ENCODE results near the gene CREB3L2. TPM values are rescaled to one million over a fixed set of nuclear protein-coding genes. Genes with fewer than 3 reads are reported as not detected.

CREB3L2 gene
- total and polyA plus RNA-seq, 12 donors: 11.4 to 169 (median 63.1) TPM

DNA sequence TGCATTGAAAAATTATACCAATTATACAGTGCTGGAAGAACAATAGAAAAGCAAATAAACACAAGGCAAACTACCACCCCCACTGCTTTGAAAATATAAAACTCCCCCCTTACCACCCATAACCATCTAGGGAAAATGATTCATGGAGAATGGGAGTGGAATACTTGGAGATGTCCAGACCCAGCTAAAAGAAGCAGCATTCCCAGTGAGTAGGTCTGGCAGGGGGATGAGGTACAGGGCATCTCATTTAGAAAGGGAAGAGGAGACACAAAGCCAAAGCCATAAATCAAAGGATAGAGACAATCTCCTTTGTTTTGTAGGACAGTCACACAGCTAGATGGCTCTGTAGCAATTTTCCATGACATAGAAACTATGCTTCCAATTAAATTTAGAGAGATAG lies 119.1 kb downstream of the CREB3L2 start:
- Histone ChIP-seq H3K36me3 (replicated peaks in 1 of 2) (peaks cover 0 to 73% of the 10 kb centered on the region in 2 donors), H3K27me3 (no peaks in the 10 kb centered on the region), H3K4me1 (replicated peaks in 1 of 2) (peaks cover 0 to 9% of the 10 kb centered on the region in 2 donors), H3K9me3 (replicated peaks in 1 of 3) (no peaks in the 10 kb centered on the region), H3K4me3 (no peak overlapping the region), H3K27ac (peak overlapping the region in 4 of 5 donors; percentile 21 to 83 (median 58))
- TF ChIP-seq, protein P1, sequence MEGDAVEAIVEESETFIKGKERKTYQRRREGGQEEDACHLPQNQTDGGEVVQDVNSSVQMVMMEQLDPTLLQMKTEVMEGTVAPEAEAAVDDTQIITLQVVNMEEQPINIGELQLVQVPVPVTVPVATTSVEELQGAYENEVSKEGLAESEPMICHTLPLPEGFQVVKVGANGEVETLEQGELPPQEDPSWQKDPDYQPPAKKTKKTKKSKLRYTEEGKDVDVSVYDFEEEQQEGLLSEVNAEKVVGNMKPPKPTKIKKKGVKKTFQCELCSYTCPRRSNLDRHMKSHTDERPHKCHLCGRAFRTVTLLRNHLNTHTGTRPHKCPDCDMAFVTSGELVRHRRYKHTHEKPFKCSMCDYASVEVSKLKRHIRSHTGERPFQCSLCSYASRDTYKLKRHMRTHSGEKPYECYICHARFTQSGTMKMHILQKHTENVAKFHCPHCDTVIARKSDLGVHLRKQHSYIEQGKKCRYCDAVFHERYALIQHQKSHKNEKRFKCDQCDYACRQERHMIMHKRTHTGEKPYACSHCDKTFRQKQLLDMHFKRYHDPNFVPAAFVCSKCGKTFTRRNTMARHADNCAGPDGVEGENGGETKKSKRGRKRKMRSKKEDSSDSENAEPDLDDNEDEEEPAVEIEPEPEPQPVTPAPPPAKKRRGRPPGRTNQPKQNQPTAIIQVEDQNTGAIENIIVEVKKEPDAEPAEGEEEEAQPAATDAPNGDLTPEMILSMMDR (IDR thresholded peaks at IDR 0.05): no peak
- TF ChIP-seq POLR2A (IDR thresholded peaks at IDR 0.05): no peak
- intact Hi-C loops (cut with DNase I): no loop called here
- no peak for DNase-seq

DNA sequence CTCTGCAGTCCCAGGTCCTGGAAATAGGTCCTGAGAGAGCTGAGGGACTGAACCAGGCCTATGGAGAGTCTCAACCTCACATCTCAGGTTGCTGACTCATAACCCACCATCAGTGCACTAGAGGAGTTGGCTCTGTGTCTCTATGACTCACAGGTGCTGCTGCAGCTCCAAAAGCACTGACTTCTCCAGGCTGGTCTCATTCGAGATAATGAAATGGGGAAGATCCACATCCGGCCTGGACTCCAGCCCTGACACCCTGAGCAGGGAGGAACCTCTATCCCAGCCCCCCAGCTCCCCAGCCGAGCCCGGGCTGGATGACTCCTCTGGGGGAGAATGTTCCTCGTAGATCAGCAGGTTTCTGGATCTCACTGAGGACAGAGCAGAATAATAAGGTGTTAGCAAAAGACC lies 119.6 kb downstream of the CREB3L2 start:
- H3K4me3 ChIP-seq: no peak overlapping the region

DNA sequence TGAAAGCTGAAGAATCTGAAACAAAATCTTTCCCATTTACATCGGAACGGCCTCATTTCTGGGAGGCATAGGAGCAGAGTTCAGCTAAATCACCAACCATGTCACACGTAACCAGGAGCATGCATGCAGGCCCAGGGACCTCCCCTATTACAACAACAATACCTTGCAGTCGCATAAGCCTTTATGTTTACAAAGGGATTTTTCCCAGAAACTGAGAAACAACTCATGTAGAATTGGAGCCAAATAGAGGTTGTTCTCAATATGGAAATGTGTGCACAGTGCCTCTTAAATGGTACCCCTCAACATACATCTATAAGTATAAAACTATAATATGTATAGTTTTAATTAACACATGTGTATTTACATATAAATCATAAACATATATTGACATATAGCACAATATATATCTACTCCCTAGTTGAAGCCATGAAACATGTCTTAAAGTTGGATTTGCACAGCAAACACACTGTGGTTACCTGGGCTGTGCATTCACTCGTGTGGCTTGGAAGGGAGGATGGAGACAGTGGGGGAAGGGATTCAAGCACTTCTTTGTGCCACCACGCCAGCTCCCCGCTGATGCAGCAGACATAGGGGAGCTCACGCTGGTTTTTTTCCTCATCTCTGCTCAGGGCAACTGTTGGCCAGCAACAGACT lies 120.2 kb downstream of the CREB3L2 start:
- no peaks in the 10 kb centered on the region for H3K9me3 ChIP-seq (replicated peaks in 1 of 3)
- no peak for TF ChIP-seq POLR2A (IDR thresholded peaks at IDR 0.05)
- TF ChIP-seq, protein P1 (IDR thresholded peaks at IDR 0.05): no peak
- peak overlapping the region in 2 of 5 donors; percentile 15 to 83 for H3K27ac ChIP-seq
- DNase-seq: no peak
- no peaks in the 10 kb centered on the region for H3K27me3 ChIP-seq
- intact Hi-C loops (cut with DNase I): no loop called here
- no peak overlapping the region for H3K4me3 ChIP-seq
- peaks cover 0 to 69% of the 10 kb centered on the region in 2 donors for H3K36me3 ChIP-seq (replicated peaks in 1 of 2)
- H3K4me1 ChIP-seq (replicated peaks in 1 of 2): peaks cover 0 to 9% of the 10 kb centered on the region in 2 donors
- WGBS, 4 donors: 97 to 98% (median 98%) methylated on average over 6 to 8 of the region's 8 CpGs

More for the DNA sequence above, 119.6 kb downstream of the CREB3L2 start:
- peak in 1 of 2 donors; percentile 52 for TF ChIP-seq POLR2A (IDR thresholded peaks at IDR 0.05)
- TF ChIP-seq, protein P1 (IDR thresholded peaks at IDR 0.05): no peak
- Histone ChIP-seq H3K9me3 (replicated peaks in 1 of 3) (no peaks in the 10 kb centered on the region), H3K36me3 (replicated peaks in 1 of 2) (peaks cover 0 to 73% of the 10 kb centered on the region in 2 donors), H3K27ac (peak overlapping the region in 4 of 5 donors; percentile 21 to 83 (median 58)), H3K4me1 (replicated peaks in 1 of 2) (peaks cover 0 to 9% of the 10 kb centered on the region in 2 donors), H3K27me3 (no peaks in the 10 kb centered on the region)
- 41 to 62% (median 44%) methylated on average over 3 to 5 of the region's 5 CpGs for WGBS, 4 donors
- peak; percentile 58 to 91 (median 83) for DNase-seq
- intact Hi-C loops (cut with DNase I): no loop called here

DNA sequence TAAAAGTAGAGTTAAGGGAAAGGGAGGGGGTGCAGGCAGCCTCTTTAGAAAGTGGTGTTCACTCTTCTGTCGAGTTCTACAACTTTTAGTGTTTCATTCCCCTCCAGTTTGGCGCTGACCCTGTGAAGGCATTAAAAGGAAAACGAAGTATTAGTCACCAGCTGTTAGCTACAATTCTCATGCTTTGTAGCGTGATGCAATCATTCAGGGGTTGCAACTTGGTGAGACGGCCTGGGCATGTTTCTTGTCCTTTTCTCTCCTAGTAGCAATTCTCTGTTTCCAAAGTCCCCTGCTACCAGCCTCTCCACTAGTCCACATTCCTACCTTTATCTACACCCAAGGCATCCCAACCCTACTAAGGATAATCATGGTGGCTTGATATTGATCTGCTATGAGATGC lies 121.5 kb downstream of the CREB3L2 start:
- Histone ChIP-seq H3K4me1 (replicated peaks in 1 of 2) (peaks cover 0 to 11% of the 10 kb centered on the region in 2 donors), H3K36me3 (replicated peaks in 1 of 2) (peaks cover 0 to 66% of the 10 kb centered on the region in 2 donors), H3K4me3 (no peak overlapping the region), H3K27ac (no peak overlapping the region), H3K27me3 (no peaks in the 10 kb centered on the region), H3K9me3 (replicated peaks in 1 of 3) (no peaks in the 10 kb centered on the region)
- TF ChIP-seq POLR2A (IDR thresholded peaks at IDR 0.05): no peak
- TF ChIP-seq, protein P1 (IDR thresholded peaks at IDR 0.05): no peak
- no peak for DNase-seq
- 81 to 84% (median 82%) methylated on average over 5 of the region's 5 CpGs for WGBS, 4 donors
- intact Hi-C loops (cut with DNase I): no loop called here

Data from adrenal gland (tissue), 12 donors.